ENCODE data around the gene EDN1.

DNA sequence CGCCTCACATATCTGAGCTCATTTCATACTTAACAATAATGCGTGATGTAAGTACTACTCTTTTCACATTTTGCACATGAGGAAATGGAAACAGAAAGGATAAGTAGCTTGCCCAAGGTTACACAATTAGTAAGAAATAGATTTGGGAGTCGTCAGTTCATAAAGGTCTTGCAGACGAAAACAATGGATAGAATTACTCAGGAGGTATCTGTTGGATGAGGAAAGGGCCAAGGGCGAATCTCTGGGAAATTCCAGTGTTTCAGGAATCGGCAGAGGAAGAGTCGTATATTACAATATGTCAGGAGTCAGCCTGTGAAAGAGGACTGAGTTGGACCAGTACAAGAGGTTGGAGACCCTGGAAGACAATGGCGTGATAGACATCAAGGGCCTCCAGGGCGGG, 12.8 kb upstream of the EDN1 start:
- TF ChIP-seq, protein P1, sequence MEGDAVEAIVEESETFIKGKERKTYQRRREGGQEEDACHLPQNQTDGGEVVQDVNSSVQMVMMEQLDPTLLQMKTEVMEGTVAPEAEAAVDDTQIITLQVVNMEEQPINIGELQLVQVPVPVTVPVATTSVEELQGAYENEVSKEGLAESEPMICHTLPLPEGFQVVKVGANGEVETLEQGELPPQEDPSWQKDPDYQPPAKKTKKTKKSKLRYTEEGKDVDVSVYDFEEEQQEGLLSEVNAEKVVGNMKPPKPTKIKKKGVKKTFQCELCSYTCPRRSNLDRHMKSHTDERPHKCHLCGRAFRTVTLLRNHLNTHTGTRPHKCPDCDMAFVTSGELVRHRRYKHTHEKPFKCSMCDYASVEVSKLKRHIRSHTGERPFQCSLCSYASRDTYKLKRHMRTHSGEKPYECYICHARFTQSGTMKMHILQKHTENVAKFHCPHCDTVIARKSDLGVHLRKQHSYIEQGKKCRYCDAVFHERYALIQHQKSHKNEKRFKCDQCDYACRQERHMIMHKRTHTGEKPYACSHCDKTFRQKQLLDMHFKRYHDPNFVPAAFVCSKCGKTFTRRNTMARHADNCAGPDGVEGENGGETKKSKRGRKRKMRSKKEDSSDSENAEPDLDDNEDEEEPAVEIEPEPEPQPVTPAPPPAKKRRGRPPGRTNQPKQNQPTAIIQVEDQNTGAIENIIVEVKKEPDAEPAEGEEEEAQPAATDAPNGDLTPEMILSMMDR (IDR thresholded peaks at IDR 0.05) = no peak
- TF ChIP-seq POLR2A (IDR thresholded peaks at IDR 0.05) = no peak
- TF ChIP-seq POLR2AphosphoS5 (IDR thresholded peaks at IDR 0.05) = no peak
